HFFc6 (cell line): ENCODE data around the gene ZNF462. TPM values are rescaled to one million over a fixed set of nuclear protein-coding genes. Genes with fewer than 3 reads are reported as not detected.
A peak's percentile ranks its signal among the peaks of the same experiment; 100 is the strongest.

Source experiments
- DNase-seq: peaks from one replicate; pipeline ENCODE4 v3.0.0-alpha.2; 2018
- H3K27ac Mint-ChIP-seq: 2 replicates; pipeline ENCODE4 v1.8.0; 2020; ENCODE audit warnings: mild to moderate bottlenecking, mixed read lengths
- H3K27me3 Mint-ChIP-seq: 2 replicates; pipeline ENCODE4 v1.8.0; 2021; ENCODE audit warnings: mild to moderate bottlenecking, moderate library complexity, mixed read lengths; ENCODE audit not compliant: insufficient read depth
- H3K36me3 Mint-ChIP-seq: 2 replicates; pipeline ENCODE4 v1.8.0; 2021; ENCODE audit warnings: low read depth, mixed read lengths
- H3K4me1 Mint-ChIP-seq: 2 replicates; pipeline ENCODE4 v1.8.0; 2020; ENCODE audit warnings: low read depth, mixed read lengths
- H3K4me3 Mint-ChIP-seq: 2 replicates; pipeline ENCODE4 v1.8.0; 2020; ENCODE audit warnings: mild to moderate bottlenecking, moderate library complexity, mixed read lengths
- H3K9me3 Mint-ChIP-seq: 2 replicates; pipeline ENCODE4 v1.8.0; 2020; ENCODE audit warnings: mild to moderate bottlenecking, mixed read lengths
- total RNA-seq, 6 experiments: library from RNA; stranded (reverse); fragmentation: NEBNext Ultra II Directional; extraction: Animal tissue kit (Norgen Biotek cat#: 25700); gene quantifications; 2 replicates in 1 of 6; 3 replicates in 5 of 6; pipeline ENCODE4 v1.2.3, GENCODE V29; 2021
- TF ChIP-seq, protein P1 (sequence below): fragments of 200-600 bp; sonication (generic); IDR thresholded peaks from 2 replicates; pipeline ENCODE4 v1.5.0; 2021; ENCODE audit warnings: antibody characterized with exemption, mild to moderate bottlenecking

The ZNF462 gene
- total RNA-seq, 6 experiments from 2014 or later = 10.1 to 18.9 (median 15.6) TPM

DNA sequence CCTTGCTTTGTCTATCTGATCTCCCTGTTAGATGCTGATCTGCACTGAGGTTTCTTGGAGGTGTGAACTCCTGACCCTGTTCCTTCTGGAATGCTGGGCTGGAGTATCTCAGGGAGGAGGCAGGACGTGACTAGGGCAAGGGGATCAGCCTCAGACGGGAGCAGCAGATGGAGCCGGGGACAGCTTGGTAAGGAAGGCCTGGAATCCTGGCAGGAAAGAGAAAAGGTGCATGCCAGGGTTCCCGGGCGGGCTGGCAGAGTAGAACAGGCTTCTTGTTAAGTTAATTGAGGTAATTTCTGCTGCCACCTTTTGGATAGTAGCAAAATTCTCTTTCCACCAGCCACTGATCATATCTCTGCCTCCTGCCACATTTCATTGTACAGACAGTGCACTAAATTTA is 180.9 kb downstream of the ZNF462 start:
- H3K36me3 Mint-ChIP-seq = no peaks in the 10 kb centered on the region
- TF ChIP-seq, protein P1, sequence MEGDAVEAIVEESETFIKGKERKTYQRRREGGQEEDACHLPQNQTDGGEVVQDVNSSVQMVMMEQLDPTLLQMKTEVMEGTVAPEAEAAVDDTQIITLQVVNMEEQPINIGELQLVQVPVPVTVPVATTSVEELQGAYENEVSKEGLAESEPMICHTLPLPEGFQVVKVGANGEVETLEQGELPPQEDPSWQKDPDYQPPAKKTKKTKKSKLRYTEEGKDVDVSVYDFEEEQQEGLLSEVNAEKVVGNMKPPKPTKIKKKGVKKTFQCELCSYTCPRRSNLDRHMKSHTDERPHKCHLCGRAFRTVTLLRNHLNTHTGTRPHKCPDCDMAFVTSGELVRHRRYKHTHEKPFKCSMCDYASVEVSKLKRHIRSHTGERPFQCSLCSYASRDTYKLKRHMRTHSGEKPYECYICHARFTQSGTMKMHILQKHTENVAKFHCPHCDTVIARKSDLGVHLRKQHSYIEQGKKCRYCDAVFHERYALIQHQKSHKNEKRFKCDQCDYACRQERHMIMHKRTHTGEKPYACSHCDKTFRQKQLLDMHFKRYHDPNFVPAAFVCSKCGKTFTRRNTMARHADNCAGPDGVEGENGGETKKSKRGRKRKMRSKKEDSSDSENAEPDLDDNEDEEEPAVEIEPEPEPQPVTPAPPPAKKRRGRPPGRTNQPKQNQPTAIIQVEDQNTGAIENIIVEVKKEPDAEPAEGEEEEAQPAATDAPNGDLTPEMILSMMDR = no peak
- no peaks in the 10 kb centered on the region; the same call in 1 of the 2 replicates for H3K4me1 Mint-ChIP-seq
- H3K9me3 Mint-ChIP-seq = no peaks in the 10 kb centered on the region
- H3K27ac Mint-ChIP-seq = no peak overlapping the region
- peaks cover 5% of the 10 kb centered on the region; the same call in 1 of the 2 replicates for H3K27me3 Mint-ChIP-seq
- no peak for DNase-seq
- no peak overlapping the region for H3K4me3 Mint-ChIP-seq

DNA sequence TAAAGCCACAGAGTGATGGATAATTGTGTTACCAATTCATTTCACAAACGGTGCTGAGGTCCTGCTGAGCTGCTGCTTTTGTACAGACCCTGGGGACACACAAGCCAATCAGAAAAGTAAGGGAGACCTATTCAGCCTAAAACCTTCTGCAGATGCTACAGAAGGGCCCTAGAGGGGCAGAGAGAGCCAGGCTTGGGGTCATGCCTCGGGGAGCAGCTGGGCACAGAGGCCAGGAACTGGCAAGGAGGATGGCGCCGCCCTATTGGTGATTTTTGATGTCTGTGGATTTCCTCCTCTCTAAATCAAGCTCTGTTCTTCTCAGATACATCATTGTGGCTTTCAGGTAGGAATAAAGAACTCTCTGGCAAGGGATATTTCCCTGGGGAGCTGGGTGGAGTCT is 181.9 kb downstream of the ZNF462 start:
- H3K27ac Mint-ChIP-seq = no peak overlapping the region
- TF ChIP-seq, protein P1 = peak; percentile 48; the same call in 1 of the 2 replicates
- H3K4me3 Mint-ChIP-seq = no peak overlapping the region
- H3K9me3 Mint-ChIP-seq = no peaks in the 10 kb centered on the region
- no peaks in the 10 kb centered on the region; the same call in 1 of the 2 replicates for H3K4me1 Mint-ChIP-seq
- H3K27me3 Mint-ChIP-seq = peaks cover 8% of the 10 kb centered on the region; the same call in 1 of the 2 replicates
- H3K36me3 Mint-ChIP-seq = no peaks in the 10 kb centered on the region
- no peak for DNase-seq

DNA sequence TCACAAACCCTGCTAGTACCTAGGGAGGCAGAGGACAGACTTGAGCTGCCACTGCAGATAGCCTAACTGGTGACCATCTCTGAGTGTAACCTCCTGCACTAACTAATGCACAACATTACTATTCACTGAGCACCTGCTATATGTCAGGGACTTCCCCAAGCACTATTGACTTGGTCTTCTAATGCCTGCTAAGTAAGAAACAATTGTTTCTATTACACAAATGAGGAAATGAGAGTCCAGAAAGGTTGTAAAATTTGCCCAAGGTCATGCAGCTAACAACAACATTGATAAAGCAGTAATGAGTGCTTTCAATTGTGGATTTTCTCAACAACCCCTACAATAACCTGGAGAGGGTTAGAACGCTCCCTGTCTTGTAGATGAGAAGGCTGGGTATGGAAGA is 183.7 kb downstream of the ZNF462 start:
- H3K27ac Mint-ChIP-seq = no peak overlapping the region
- H3K36me3 Mint-ChIP-seq = no peaks in the 10 kb centered on the region
- no peak for DNase-seq
- TF ChIP-seq, protein P1 = no peak
- H3K9me3 Mint-ChIP-seq = no peaks in the 10 kb centered on the region
- no peak overlapping the region for H3K4me3 Mint-ChIP-seq
- H3K4me1 Mint-ChIP-seq = no peaks in the 10 kb centered on the region
- peaks cover 8% of the 10 kb centered on the region; the same call in 1 of the 2 replicates for H3K27me3 Mint-ChIP-seq

DNA sequence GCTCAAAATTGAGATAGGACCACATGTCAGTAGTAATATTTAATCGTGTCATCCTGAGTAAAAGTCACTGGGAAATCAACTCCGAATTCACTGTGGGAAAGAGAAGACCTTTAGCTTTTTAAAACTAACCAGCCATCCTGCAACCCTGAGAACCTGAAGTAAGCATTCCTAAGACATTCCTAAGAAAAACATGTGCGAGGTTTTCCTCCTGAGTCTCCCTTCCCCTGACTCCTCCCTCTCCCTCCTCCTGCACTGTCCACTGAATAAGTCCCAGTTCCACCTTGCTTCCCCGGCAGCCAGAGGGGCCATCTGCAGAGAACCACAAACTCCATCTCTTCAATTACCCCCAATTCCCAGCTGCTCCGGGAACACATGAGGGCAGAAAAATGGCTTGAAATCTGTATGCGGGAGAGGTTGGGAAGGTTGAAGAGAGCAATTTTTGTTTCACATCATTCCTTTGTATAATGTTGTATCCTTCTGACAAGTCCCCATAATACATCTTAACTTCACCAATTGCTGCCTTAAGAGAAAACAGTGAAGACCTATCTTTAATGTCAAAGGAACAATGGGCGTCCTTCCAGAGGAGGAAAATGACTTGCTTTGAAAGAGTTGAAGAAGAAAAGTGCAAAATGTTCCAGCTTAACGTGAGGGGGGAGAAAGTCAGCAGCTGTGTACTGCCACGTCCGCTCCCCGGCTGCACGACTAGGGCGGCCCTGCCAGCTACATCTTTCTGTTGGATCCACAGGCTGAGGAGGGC is 186.3 kb downstream of the ZNF462 start:
- TF ChIP-seq, protein P1 = no peak
- Mint-ChIP-seq H3K27me3 (peaks cover 8% of the 10 kb centered on the region; the same call in 1 of the 2 replicates), H3K27ac (no peak overlapping the region), H3K9me3 (no peaks in the 10 kb centered on the region), H3K4me1 (no peaks in the 10 kb centered on the region), H3K4me3 (no peak overlapping the region), H3K36me3 (no peaks in the 10 kb centered on the region)
- no peak for DNase-seq

DNA sequence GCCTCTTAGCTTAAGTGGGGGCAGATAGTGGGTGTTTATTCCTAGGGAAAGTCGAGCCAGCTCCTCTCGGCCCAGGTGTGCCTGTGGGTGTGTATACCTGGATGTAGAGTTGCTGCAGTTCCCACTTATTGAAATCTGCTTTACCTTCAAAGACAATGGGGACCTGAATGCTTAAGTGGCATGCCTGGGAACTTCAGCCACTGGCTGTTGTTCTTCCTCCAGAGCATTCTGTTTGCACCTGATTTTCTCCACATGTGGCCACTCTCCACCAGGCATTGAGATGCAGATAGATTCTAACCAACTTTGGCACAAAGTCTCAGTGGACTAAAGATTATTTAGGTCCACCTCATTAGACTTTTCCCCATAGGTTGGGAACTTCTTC is 186.8 kb downstream of the ZNF462 start:
- TF ChIP-seq, protein P1 = no peak
- no peak overlapping the region for H3K4me3 Mint-ChIP-seq
- peaks cover 8% of the 10 kb centered on the region; the same call in 1 of the 2 replicates for H3K27me3 Mint-ChIP-seq
- no peak overlapping the region for H3K27ac Mint-ChIP-seq
- H3K36me3 Mint-ChIP-seq = no peaks in the 10 kb centered on the region
- no peaks in the 10 kb centered on the region for H3K9me3 Mint-ChIP-seq
- no peaks in the 10 kb centered on the region for H3K4me1 Mint-ChIP-seq
- DNase-seq = no peak
